ENCODE results near the gene UBTF. TPM values are rescaled to one million over a fixed set of nuclear protein-coding genes. Genes with fewer than 3 reads are reported as not detected.

Gene UBTF
- total RNA-seq, 2 donors from 2014 or later = 109 to 201 TPM

DNA sequence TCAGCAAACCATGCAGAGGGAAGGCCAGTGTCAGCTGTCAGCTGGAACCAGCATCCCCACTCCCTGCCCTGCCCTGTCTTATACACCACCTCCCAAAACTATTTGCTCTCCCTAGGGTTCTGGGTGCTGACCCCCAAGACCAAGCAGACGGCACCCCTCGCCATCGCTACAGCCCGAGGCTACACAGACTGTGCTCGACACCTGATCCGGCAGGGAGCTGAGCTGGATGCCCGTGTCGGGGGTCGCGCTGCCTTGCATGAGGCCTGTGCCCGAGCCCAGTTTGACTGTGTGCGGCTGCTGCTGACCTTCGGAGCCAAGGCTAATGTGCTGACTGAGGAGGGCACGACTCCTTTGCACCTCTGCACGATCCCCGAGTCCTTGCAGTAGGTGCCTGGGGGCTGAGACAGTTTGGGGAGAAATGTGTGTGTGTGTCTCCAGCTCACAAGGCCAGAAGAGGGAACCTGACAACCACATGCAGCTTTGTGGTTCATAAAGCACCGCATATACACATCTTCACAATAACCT, 47.5 kb downstream of the UBTF start:
- Mint-ChIP-seq H3K4me1 (ENCODE audit: low read depth in 2 of 2) (peaks cover 0 to 10% of the 10 kb centered on the region in 2 donors), H3K27me3 (no peaks in the 10 kb centered on the region), H3K27ac (no peak overlapping the region), H3K4me3 (no peak overlapping the region), H3K36me3 (no peaks in the 10 kb centered on the region), H3K9me3 (no peaks in the 10 kb centered on the region)
- no peak for DNase-seq (ENCODE audit: low spot score)
- peak in 1 of 2 donors; percentile 15 for ATAC-seq

DNA sequence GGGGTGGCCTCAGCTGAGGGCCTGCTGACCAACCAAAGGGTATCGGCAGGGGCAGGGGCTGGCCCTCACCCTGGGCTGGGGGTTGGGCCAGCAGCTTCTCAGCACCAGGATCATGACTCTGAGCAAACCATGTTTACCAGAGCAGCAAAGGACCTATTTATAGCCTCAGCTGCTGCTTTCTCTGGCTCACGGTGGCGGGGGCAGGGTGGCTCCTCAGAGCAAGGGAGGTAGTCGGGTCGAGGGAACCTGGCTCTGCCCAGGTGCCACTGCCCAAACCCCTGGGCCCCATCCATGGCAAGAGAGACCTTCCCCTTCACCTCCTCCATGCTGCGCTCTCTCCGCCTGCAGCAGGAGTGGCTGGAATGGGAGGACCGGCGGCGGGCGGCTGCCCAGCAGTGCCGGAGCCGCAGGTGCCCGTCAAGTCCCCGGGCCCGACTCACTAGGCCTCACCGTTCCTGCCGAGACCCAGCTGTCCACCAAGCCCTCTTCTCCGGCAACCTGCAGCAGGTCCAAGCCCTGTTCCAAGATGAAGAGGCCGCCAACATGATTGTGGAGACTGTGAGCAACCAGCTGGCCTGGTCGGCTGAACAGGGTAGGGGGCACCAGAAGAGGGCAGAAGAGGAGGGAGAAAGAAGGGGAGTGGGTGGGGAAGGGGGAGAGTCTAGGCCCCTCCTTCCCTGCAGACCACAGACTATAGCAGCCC, 48.8 kb downstream of the UBTF start, which contains the start of gene ASB16:
ASB16 (plus strand) TSS at position 206 of the 703 bp plus-strand sequence; CDS start at position 292, 86 bp downstream.
- Mint-ChIP-seq H3K27ac (no peak within 1 kb of the TSS), H3K36me3 (no peaks in the 10 kb centered on the region), H3K27me3 (no peaks in the 10 kb centered on the region), H3K4me3 (no peak within 1 kb of the TSS), H3K9me3 (no peaks in the 10 kb centered on the region), H3K4me1 (ENCODE audit: low read depth in 2 of 2) (peaks cover 0 to 10% of the 10 kb centered on the region in 2 donors)
- ATAC-seq (no peak), DNase-seq (ENCODE audit: low spot score) (no peak)

DNA sequence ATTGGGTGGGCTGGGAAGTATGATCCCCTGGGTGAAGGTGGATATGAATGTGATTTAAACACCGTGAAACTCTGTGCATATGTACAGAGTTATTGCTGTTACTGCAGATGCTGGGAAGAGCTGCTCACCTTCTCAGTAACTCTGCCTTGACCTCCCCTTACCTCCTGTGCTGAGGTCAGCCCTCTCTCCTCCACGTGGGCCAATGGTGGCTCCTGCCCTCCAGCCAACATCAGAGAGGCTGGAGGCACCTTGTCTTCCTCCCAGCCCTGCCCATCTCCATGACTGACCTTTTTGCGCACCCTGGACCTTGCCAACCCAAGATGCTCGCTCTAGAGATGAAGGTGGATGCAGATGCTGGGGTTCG, 49.4 kb downstream of the UBTF start:
- Mint-ChIP-seq H3K9me3 (no peaks in the 10 kb centered on the region), H3K4me3 (no peak overlapping the region)

DNA sequence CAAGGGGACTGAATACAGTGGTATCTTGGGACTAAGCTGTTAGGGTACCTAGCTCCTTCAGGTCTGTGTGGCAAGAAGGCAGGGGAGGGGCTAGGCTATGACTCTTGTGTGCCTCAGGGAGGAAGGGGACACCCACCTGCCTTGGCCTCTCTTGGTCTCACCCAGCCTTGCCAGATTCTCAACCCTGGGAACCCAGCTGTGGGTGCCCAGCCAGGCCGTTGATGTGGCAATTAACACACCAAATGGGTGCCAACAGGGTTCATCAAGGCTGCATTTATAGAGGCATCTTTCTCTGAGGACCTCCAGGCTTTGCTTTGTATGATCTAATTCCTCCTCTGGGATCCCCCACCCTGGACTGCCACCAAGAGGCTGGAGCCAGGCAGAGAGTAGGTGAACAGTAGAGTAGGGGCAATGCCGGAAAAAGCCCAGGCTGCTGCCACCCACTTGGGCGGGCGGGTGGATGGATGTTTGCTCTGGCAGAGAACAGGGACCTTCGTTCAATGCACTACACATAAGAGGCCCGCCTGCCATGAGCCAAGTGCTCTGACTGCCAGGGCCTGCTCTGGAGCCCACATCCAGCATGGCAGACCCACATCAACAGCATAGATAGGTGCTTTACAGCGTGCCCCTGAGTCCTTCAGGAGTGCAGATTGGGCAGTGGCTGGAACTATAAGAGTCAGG, 52.2 kb downstream of the UBTF start:
- no peaks in the 10 kb centered on the region for H3K36me3 Mint-ChIP-seq
- H3K4me1 Mint-ChIP-seq (ENCODE audit: low read depth in 2 of 2) = peaks cover 0 to 10% of the 10 kb centered on the region in 2 donors
- ATAC-seq = no peak
- H3K4me3 Mint-ChIP-seq = no peak overlapping the region
- H3K9me3 Mint-ChIP-seq = no peaks in the 10 kb centered on the region
- no peak for DNase-seq (ENCODE audit: low spot score)
- H3K27ac Mint-ChIP-seq = no peak overlapping the region
- H3K27me3 Mint-ChIP-seq = no peaks in the 10 kb centered on the region

More for the DNA sequence above, 49.4 kb downstream of the UBTF start:
- no peak overlapping the region for H3K27ac Mint-ChIP-seq
- H3K27me3 Mint-ChIP-seq = no peaks in the 10 kb centered on the region
- H3K4me1 Mint-ChIP-seq (ENCODE audit: low read depth in 2 of 2) = peaks cover 0 to 10% of the 10 kb centered on the region in 2 donors
- ATAC-seq (no peak), DNase-seq (ENCODE audit: low spot score) (no peak)
- H3K36me3 Mint-ChIP-seq = no peaks in the 10 kb centered on the region

DNA sequence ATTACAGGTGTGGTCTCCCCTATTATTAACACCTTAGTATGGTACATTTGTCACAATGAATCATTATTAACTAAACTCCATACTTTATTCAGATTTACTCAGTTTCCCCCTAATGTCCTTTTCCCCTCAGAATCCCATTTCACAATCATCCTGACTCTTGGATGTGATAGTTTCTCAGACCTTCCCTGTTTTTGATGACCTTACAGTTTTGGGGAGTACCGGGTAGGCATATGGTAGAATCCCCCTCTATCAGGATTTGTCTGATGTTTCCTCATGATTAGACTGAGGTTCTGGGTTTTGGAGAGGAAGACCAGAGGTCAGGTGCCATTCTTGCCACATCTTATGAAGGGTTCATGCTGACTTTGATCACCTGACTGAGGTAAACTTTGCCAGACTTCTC, 55.0 kb downstream of the UBTF start:
- Mint-ChIP-seq H3K36me3 (no peaks in the 10 kb centered on the region), H3K9me3 (no peaks in the 10 kb centered on the region), H3K27me3 (no peaks in the 10 kb centered on the region), H3K27ac (no peak overlapping the region), H3K4me1 (ENCODE audit: low read depth in 2 of 2) (peaks cover 0 to 10% of the 10 kb centered on the region in 2 donors), H3K4me3 (no peak overlapping the region)
- no peak for ATAC-seq
- no peak for DNase-seq (ENCODE audit: low spot score)

DNA sequence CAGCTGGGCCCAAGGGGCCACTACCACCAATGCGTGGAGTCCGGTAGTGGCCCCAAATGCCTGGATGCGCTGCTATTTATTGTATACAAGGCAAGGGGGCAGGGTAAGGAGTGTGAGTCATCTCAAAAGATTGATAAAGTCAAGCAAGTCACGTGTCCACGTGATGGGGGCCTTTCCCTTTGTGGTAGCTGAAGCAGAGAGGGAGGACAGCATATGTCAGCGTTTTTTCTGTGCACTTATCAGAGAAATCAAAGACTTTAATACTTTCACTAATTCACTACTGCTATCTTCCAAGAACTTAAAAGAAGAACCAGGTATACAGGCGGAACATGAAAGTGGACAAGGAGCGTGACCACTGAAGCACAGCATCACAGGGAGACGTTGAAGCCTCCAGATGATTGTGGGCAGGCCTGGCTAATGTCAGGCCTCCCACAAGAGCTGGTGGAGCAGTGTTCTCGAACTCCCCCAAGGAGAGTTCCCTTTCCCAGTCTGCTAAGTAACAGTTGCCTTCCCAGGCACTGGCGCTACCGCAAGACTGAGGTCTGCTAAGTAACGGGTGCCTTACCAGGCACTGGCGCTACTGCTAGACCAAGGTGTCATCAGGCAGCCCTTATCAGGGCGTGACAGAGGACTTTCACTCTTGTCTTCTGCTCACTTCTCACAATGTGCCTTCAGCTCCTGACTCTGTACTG, 59.8 kb downstream of the UBTF start:
- Mint-ChIP-seq H3K9me3 (no peaks in the 10 kb centered on the region), H3K36me3 (no peaks in the 10 kb centered on the region), H3K4me1 (ENCODE audit: low read depth in 2 of 2) (no peaks in the 10 kb centered on the region), H3K4me3 (no peak overlapping the region), H3K27me3 (no peaks in the 10 kb centered on the region), H3K27ac (no peak overlapping the region)
- ATAC-seq (no peak), DNase-seq (ENCODE audit: low spot score) (no peak)

DNA sequence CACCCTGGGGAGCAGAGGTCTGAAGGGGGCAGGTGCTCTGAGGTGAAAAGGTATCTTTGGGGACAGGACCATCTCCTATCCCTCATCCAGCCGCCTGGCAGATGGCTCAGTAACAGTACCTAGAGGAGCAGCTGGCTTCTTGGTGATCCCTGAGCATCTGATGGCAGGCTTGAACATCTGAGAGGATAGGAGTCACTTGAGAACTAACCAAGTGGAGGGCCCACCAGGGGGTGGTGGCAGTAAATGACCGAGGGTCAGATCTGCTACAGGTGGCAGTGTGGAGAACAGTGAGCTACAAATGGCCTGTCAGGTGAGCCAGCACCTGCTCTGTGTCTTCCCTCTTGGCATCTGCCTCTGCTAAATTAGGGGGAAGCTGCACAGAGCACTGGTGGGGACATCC, 64.0 kb downstream of the UBTF start:
- Mint-ChIP-seq H3K27me3 (no peaks in the 10 kb centered on the region), H3K9me3 (no peaks in the 10 kb centered on the region), H3K4me3 (no peak overlapping the region), H3K36me3 (no peaks in the 10 kb centered on the region), H3K27ac (no peak overlapping the region), H3K4me1 (ENCODE audit: low read depth in 2 of 2) (no peaks in the 10 kb centered on the region)
- DNase-seq (ENCODE audit: low spot score) = no peak
- ATAC-seq = peak in 1 of 2 donors; percentile 53

Other genes with a start within 250 kb of the UBTF start
- 1 to 10 TPM in 1 of 2 donors, under 1 TPM in 1; 0.70 to 1.9 TPM for gene NAGS, start 215.1 kb downstream of the UBTF start, total RNA-seq
- gene TMEM101, start 204.7 kb downstream of the UBTF start, total RNA-seq = 10 to 100 TPM; 32.5 TPM
- gene LSM12, start 153.0 kb downstream of the UBTF start, total RNA-seq = 10 to 100 TPM; 68.6 to 70.0 TPM
- 10 to 100 TPM; 24.6 to 26.8 TPM for gene G6PC3, start 148.9 kb downstream of the UBTF start, total RNA-seq
- 10 to 100 TPM; 12.8 to 13.9 TPM for gene HDAC5, start 96.0 kb downstream of the UBTF start, total RNA-seq
- 10 to 100 TPM in 1 of 2 donors, 1 to 10 TPM in 1; 8.6 to 20.9 TPM for gene HROB, start 77.7 kb downstream of the UBTF start, total RNA-seq
- gene ASB16, start 49.0 kb downstream of the UBTF start, total RNA-seq = under 1 TPM in 1 of 2 donors, not detected in 1; 0.33 TPM
- gene TMUB2, start 32.7 kb downstream of the UBTF start, total RNA-seq = 10 to 100 TPM; 28.1 to 28.8 TPM
- gene ATXN7L3, start 19.8 kb downstream of the UBTF start, total RNA-seq = 100 to 1,000 TPM; 117 to 139 TPM
- gene SLC4A1, start 48.5 kb upstream of the UBTF start, total RNA-seq = not detected
- gene RUNDC3A, start 88.9 kb upstream of the UBTF start, total RNA-seq = under 1 TPM in 1 of 2 donors, not detected in 1; 0.48 TPM
- 100 to 1,000 TPM; 121 to 192 TPM for gene SLC25A39, start 105.1 kb upstream of the UBTF start, total RNA-seq
- 10 to 100 TPM; 49.5 to 57.3 TPM for gene GRN, start 125.6 kb upstream of the UBTF start, total RNA-seq
- under 1 TPM in 1 of 2 donors, not detected in 1; 0.25 TPM for gene FAM171A2, start 144.2 kb upstream of the UBTF start, total RNA-seq
- gene ITGA2B, start 170.0 kb upstream of the UBTF start, total RNA-seq = 1 to 10 TPM; 1.8 to 6.8 TPM

Data from natural killer cell treated with Interleukin-12 subunit alpha and Interleukin-12 subunit beta and Interleukin-15 and Interleukin-18, amount 100 ng/mL, for 72 hours (primary cell).